ENCODE measurements around the gene TEX2.
"Not testable (repeated sequence)": the region's sequence is repeated elsewhere in the genome, so short reads cannot be mapped to it uniquely, and the experiment has no call there.

The TEX2 gene

DNA sequence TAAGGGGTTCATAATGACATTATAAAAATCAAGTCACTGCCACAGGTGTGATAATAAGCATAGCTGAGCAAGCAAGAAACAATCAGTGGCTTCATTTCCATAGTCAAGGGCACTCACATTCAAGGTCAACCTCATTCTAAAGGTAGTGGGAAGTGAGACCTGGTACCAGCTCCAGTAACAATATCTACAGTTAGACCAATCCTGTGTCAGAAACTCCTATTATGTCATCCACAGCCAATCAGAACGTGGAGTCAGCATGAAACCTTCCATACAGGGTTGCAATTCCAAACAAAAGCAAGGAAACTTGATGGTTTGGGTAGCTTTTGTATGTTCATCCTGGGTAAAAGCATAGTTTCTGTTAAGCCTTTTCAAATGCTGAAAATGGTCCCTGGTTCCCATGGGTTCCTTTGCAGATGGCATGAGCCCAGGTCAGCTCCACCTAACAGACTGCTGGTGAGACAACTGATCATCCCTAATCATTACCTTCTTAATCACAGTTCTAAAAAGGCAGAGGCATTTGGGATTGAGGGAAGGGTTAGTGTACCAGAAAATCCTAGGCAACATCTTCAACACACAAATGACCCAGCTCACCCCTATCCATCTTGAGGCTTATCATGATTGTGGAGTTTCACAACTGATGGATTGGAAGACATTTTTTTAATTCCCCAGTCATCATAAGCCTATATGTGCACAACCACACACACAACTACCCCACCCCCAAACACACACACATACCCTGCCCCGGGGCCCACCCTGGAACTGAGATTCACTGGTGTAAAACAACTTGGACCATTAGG, 30.4 kb downstream of the TEX2 start:
- DNase-seq = no peak

GRCh38 chr17:64231567-64232141, 31.4 kb downstream of the TEX2 start:
- DNase-seq = no peak

- no peak for DNase-seq
These were observed 32.2 kb downstream of the TEX2 start for GRCh38 chr17:64230791-64231408.

GRCh38 chr17:64229815-64230728, 33.0 kb downstream of the TEX2 start:
- DNase-seq = no peak

GRCh38 chr17:64226132-64226531, 36.9 kb downstream of the TEX2 start:
- no peak for DNase-seq

DNA sequence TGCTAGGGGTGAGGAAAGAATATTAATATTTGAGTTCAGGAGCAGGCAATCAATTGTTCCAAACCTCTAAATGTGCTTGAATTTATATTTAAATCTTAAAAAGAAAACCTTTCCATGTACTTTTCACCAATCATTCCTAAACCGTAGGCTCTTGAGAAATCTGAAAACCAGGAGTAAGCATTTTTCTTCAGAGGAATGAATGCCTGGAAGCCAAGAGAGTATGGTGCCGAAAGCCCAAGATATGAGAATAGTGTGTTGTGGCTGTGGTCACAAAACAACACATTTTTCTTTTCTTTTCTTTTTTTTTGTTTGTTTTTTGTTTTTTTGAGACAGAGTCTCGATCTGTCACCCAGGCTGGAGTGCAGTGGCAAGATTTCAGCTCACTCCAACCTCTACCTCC, 37.6 kb downstream of the TEX2 start:
- no peak for DNase-seq

- peak; percentile 28 to 32 for DNase-seq
These were observed 39.0 kb downstream of the TEX2 start for GRCh38 chr17:64223931-64224629.

GRCh38 chr17:64223283-64223682, 39.8 kb downstream of the TEX2 start:
- peak in 1 of 2 experiments; percentile 9 for DNase-seq

- no peak for DNase-seq
These were observed 41.4 kb downstream of the TEX2 start for GRCh38 chr17:64221679-64222078.

GRCh38 chr17:64220604-64221003, 42.5 kb downstream of the TEX2 start:
- not testable (repeated sequence) for DNase-seq

- DNase-seq = no peak
These were observed 43.5 kb downstream of the TEX2 start for GRCh38 chr17:64219571-64219970.

DNA sequence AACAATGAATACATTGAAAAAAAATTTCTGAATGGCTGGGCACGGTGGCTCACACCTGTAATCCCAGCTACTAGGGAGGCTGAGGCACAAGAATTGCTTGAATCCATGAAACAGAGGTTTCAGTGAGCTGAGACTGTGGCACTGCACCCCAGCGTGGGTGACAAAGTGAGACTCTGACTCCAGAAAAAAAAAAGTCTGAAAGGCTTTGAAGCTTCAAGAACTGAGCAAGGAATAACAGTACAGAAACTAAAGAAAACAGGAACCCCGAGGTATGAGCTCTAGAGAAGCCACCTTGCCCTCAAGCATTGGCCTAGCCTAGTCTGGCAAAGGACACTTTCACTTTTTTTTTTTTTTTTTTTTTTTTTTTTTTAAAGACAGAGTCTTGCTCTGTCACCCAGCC, 45.0 kb downstream of the TEX2 start:
- DNase-seq = no peak

GRCh38 chr17:64217249-64217691, 45.8 kb downstream of the TEX2 start:
- DNase-seq = no peak

DNA sequence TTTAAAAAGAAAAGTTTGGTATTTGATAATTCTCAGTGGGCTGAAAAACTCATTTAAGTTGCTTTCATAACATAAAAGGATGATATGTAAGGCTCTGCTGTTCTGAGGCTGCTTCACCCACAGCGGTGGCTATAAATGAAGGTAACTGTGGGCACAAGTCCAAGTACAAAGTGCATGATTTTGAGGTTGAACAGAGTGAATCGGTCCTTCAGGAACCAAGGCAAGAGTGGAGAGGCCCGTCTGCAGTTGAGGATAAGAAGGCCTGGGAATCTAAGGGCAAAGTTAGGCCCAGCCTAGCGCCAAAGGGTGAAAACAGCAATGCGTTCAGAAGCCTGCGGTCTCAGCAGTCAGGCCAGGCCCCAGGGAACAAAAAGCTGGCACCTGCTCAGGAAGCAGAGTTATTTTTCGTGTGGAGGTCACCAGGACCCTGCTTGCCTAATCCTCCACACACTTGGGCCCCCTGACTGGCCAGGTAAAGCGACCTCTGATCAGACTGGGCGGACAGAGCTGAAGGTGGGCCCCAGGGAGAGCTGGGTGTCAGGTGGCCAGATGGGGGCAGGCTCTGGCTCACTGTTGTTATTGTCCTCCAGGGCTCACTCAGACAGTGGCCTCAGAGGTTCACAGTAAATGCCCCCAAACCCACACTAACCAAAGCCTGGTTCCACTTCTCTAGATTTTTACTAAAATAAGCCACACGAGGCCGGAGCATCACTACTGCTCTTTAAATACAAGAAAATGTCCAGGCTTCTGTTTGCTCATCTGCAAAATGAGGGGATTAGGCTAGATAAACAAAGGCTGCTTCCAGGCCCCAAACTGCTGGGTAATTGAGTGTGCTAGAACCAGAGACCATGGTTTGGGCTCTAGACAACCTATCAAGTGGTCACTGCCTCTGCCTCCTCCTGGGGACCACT, 46.5 kb downstream of the TEX2 start:
- peak in 1 of 2 experiments; percentile 18 for DNase-seq

DNA sequence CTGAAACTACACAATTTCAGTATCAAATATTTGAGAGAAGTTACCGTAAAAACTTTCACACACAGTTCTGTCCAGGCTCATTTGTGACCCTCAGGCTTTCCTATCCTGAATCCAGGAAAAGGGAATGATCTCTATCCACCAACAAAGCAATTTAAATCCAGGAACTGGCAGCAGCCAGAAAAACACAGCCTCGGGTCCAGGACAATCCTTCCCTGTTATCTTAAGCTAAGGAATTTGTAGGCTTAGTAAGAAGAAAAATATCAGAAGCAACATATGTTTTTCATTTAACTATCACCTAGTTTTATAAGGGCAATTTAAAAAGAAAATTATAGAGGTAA, 47.1 kb downstream of the TEX2 start:
- no peak for DNase-seq

DNA sequence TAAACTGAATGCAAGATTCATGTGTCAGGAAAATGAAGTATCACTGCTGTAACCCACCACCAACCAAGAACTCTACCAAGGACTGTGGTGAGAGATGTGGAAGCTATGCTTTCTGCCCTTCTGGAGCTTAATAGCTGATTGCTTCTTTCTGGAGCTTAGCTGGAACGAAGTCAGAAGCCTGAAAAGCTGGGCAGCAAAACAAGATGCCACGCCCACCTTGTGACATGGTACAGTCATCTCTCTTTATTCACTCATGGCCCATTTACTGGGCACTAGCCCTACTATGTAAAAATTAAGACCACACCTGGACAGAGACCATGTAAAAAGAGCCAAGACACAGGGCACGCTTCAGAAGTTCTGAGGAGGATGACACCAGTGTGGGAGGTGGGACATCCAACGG, 48.1 kb downstream of the TEX2 start:
- no peak for DNase-seq

DNA sequence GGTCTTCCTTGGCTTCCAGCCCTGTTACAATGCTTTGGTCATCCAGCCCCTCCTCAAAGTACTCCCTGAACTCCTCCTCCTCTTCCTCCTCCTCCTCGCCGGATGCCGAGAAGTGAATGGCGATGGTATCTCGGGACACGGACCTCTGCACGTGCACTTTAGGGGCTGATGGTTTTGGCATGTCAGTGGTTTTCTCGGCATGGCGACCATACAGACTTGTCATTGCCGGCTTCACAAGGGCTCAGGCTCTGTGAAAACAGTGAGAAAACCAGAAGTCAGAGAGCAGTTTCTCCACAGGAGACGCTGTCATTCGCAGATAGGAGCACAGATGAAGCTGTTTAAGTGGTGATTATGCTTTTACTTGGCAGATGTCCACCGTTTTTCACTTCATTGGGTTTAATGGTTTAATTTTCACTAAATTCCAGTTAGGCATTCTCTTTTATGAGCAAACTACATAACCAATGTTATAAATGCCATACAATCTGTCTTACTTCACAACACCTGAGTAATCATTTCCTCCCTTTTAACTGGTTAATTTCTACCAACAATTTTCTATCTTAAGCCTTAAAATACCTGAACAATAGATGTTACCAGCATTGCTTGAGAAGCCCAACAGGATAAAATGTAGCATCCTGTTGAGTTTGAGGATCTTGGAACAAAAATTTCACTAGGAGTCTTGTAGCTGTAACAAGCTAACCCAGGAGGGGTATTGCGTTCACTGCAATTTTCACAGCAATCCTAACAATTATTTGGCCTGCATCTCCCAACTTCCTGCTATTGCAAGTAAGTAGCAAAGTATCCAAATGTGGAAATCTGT, 48.9 kb downstream of the TEX2 start:
- peak in 1 of 2 experiments; percentile 37 for DNase-seq

- no peak for DNase-seq
These were observed 50.9 kb downstream of the TEX2 start for GRCh38 chr17:64212122-64212521.

DNA sequence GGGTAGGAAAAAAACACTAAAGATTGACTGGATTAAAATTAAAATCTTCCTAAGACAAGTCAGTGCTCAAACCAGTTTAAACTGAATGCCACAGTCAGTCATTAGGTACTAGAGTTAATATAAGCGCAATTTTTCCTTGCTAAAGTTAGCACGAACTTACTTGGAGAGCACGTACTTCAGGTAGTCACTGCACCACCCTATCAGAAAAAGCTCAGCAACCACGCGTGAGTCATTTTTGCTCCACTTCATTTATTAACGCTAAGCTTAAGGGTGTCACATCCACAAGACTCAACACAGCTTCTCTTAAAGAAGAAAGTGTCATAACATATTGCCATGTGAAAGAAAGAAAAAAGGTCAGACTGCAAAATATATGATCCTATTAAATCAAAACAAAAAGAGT, 53.1 kb downstream of the TEX2 start:
- DNase-seq = no peak

- DNase-seq = no peak
These were observed 53.6 kb downstream of the TEX2 start for GRCh38 chr17:64209356-64209941.

Measured in NCI-H446 (cell line).